ENCODE measurements around the gene CSF2RB.

- TF ChIP-seq CTCF (IDR thresholded peaks at IDR 0.05) = no peak
- TF ChIP-seq EP300 (IDR thresholded peaks at IDR 0.05; ENCODE audit: low read depth) = no peak
Observed at GRCh38 chr22:36922105-36922608, 8.7 kb downstream of the CSF2RB start.
